Measurements from ENCODE around the gene SNX22. TPM values are rescaled to one million over a fixed set of nuclear protein-coding genes. Genes with fewer than 3 reads are reported as not detected.
"Not testable (repeated sequence)": the region's sequence is repeated elsewhere in the genome, so short reads cannot be mapped to it uniquely, and the experiment has no call there.

The SNX22 gene
- total and polyA plus RNA-seq, 2 donors (not counting 1 experiment from before 2014, with no cell fraction given), result 0.17 TPM; not detected in 1

DNA sequence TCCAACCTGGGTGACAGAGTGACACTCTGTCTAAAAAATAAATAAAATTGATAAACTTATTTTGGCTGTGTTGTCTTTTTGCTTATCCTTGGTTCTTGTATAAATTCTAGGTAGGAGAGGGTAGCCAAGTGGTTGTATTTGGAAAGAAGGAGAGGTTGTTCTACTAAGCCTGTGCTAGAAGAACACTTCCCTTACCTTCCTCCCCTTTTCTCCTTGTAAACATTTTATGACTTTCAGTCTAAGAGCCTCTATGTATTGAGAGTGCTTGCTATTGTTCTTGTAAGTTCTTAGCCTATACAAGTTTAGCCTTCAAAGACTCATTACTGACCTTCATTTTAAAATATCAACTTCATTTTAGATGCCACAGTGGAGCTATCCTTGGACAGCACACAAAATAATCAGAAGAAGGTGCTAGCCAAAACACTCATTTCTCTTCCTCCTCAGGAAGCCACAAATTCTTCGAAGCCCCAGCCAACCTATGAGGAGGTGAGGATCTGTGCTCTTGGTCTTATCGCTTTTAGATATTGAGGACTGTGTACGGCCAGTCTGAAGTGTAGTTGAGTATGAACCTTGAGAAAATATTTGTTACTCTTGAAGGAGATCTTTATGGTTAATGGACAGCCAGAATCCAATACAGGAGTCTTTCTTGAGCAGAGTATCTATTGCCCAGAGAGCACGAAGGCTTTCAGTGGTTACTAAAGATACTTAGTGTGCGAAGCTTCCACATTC is 33.6 kb upstream of the SNX22 start:
- no peaks in the 10 kb centered on the region for H3K79me2 ChIP-seq (ENCODE audit: control insufficient read depth, insufficient read depth, low read length)
- H3K4me1 ChIP-seq (ENCODE audit: control insufficient read depth, extremely low read depth, insufficient read depth, low read length), result no peaks in the 10 kb centered on the region
- TF ChIP-seq EZH2 (IDR thresholded peaks at IDR 0.05; ENCODE audit: low read length, missing control alignments), result no peak
- TF ChIP-seq, protein P1, sequence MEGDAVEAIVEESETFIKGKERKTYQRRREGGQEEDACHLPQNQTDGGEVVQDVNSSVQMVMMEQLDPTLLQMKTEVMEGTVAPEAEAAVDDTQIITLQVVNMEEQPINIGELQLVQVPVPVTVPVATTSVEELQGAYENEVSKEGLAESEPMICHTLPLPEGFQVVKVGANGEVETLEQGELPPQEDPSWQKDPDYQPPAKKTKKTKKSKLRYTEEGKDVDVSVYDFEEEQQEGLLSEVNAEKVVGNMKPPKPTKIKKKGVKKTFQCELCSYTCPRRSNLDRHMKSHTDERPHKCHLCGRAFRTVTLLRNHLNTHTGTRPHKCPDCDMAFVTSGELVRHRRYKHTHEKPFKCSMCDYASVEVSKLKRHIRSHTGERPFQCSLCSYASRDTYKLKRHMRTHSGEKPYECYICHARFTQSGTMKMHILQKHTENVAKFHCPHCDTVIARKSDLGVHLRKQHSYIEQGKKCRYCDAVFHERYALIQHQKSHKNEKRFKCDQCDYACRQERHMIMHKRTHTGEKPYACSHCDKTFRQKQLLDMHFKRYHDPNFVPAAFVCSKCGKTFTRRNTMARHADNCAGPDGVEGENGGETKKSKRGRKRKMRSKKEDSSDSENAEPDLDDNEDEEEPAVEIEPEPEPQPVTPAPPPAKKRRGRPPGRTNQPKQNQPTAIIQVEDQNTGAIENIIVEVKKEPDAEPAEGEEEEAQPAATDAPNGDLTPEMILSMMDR (conservative IDR thresholded peaks at IDR 0.05 in 1 of 2, IDR thresholded peaks at IDR 0.05 in 1 of 2; ENCODE audit: low read depth in 1 of 2, low read length in 2 of 2), result no peak
- no peak overlapping the region for H3K9ac ChIP-seq (ENCODE audit: insufficient read depth, low read length)
- H4K20me1 ChIP-seq (ENCODE audit: control insufficient read depth, extremely low read depth, insufficient read depth, low read length), result no peaks in the 10 kb centered on the region
- H3K4me2 ChIP-seq (ENCODE audit: extremely low read depth, insufficient read depth, low read length), result no peak overlapping the region
- H2AFZ ChIP-seq (ENCODE audit: low read length), result no peak overlapping the region
- DNase-seq (ENCODE audit: low read depth in 2 of 2), result no peak
- H3K4me3 ChIP-seq (replicated peaks in 1 of 4; ENCODE audit: control extremely low read depth in 1 of 4, insufficient read depth in 1 of 4, low read depth in 3 of 4, low read length in 4 of 4), result no peak overlapping the region
- no peaks in the 10 kb centered on the region for H3K9me3 ChIP-seq (ENCODE audit: control insufficient read depth, insufficient read depth, low read depth, low read length)
- peaks cover 4% of the 10 kb centered on the region for H3K36me3 ChIP-seq (ENCODE audit: control insufficient read depth, insufficient read depth, low read length)
- no peak overlapping the region for H3K27ac ChIP-seq (ENCODE audit: insufficient read depth, low read length)
- H3K27me3 ChIP-seq (ENCODE audit: control insufficient read depth, insufficient read depth, low read length), result no peaks in the 10 kb centered on the region

DNA sequence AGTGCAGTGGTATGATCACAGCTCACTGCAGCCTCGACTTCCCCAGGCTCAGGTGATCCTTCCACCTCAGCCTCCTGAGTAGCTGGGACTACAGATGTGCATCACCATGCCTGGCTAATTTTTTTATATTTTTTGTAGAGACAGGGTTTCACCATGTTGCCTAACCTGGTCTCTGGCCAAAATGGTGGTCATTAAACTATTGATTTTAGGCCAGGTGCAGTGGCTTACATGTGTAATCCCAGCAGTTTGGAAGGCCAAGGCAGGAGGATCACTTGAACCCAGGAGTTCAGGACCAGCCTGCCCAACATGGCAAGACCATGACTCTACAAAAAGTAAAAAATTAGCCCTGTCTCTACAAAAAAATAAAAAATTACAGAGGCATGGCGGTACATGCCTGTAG is 31.2 kb upstream of the SNX22 start:
- not testable (repeated sequence) for H3K79me2 ChIP-seq (ENCODE audit: control insufficient read depth, insufficient read depth, low read length); H3K9me3 ChIP-seq (ENCODE audit: control insufficient read depth, insufficient read depth, low read depth, low read length); H3K4me3 ChIP-seq (replicated peaks in 1 of 4; ENCODE audit: control extremely low read depth in 1 of 4, insufficient read depth in 1 of 4, low read depth in 3 of 4, low read length in 4 of 4); H4K20me1 ChIP-seq (ENCODE audit: control insufficient read depth, extremely low read depth, insufficient read depth, low read length); DNase-seq (ENCODE audit: low read depth in 2 of 2); H3K9ac ChIP-seq (ENCODE audit: insufficient read depth, low read length); H3K36me3 ChIP-seq (ENCODE audit: control insufficient read depth, insufficient read depth, low read length); H3K4me1 ChIP-seq (ENCODE audit: control insufficient read depth, extremely low read depth, insufficient read depth, low read length); H3K27me3 ChIP-seq (ENCODE audit: control insufficient read depth, insufficient read depth, low read length); H3K27ac ChIP-seq (ENCODE audit: insufficient read depth, low read length); H3K4me2 ChIP-seq (ENCODE audit: extremely low read depth, insufficient read depth, low read length); H2AFZ ChIP-seq (ENCODE audit: low read length)

DNA sequence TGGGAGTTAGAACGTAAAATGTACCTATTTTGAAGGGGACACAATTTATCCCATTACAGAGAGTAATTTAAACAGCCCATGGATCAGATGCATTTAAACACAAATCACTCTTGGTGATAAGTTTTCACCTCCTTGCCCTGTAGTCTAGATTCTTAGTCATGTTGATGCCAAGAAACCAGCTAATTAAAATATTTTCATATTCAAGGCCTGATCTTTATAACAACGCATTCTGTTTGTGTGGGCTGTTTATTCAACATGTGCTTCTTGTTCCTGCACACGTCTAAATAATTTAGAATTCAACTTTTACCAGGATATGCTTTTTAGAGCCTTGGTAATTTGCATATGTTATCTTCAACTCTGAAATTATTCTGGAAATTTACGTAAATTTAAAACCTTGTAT is 29.9 kb upstream of the SNX22 start:
- H3K79me2 ChIP-seq (ENCODE audit: control insufficient read depth, insufficient read depth, low read length), result no peaks in the 10 kb centered on the region
- H3K27ac ChIP-seq (ENCODE audit: insufficient read depth, low read length), result no peak overlapping the region
- H3K9ac ChIP-seq (ENCODE audit: insufficient read depth, low read length), result no peak overlapping the region
- H4K20me1 ChIP-seq (ENCODE audit: control insufficient read depth, extremely low read depth, insufficient read depth, low read length), result no peaks in the 10 kb centered on the region
- H2AFZ ChIP-seq (ENCODE audit: low read length), result no peak overlapping the region
- no peak overlapping the region for H3K4me3 ChIP-seq (replicated peaks in 1 of 4; ENCODE audit: control extremely low read depth in 1 of 4, insufficient read depth in 1 of 4, low read depth in 3 of 4, low read length in 4 of 4)
- H3K9me3 ChIP-seq (ENCODE audit: control insufficient read depth, insufficient read depth, low read depth, low read length), result no peaks in the 10 kb centered on the region
- no peak for DNase-seq (ENCODE audit: low read depth in 2 of 2)
- H3K4me1 ChIP-seq (ENCODE audit: control insufficient read depth, extremely low read depth, insufficient read depth, low read length), result no peaks in the 10 kb centered on the region
- H3K4me2 ChIP-seq (ENCODE audit: extremely low read depth, insufficient read depth, low read length), result no peak overlapping the region
- no peaks in the 10 kb centered on the region for H3K36me3 ChIP-seq (ENCODE audit: control insufficient read depth, insufficient read depth, low read length)
- H3K27me3 ChIP-seq (ENCODE audit: control insufficient read depth, insufficient read depth, low read length), result no peaks in the 10 kb centered on the region
- no peak for TF ChIP-seq EZH2 (IDR thresholded peaks at IDR 0.05; ENCODE audit: low read length, missing control alignments)
- TF ChIP-seq, protein P1 (conservative IDR thresholded peaks at IDR 0.05 in 1 of 2, IDR thresholded peaks at IDR 0.05 in 1 of 2; ENCODE audit: low read depth in 1 of 2, low read length in 2 of 2), result no peak
